Measurements from ENCODE around the gene RNU5D-1.

DNA sequence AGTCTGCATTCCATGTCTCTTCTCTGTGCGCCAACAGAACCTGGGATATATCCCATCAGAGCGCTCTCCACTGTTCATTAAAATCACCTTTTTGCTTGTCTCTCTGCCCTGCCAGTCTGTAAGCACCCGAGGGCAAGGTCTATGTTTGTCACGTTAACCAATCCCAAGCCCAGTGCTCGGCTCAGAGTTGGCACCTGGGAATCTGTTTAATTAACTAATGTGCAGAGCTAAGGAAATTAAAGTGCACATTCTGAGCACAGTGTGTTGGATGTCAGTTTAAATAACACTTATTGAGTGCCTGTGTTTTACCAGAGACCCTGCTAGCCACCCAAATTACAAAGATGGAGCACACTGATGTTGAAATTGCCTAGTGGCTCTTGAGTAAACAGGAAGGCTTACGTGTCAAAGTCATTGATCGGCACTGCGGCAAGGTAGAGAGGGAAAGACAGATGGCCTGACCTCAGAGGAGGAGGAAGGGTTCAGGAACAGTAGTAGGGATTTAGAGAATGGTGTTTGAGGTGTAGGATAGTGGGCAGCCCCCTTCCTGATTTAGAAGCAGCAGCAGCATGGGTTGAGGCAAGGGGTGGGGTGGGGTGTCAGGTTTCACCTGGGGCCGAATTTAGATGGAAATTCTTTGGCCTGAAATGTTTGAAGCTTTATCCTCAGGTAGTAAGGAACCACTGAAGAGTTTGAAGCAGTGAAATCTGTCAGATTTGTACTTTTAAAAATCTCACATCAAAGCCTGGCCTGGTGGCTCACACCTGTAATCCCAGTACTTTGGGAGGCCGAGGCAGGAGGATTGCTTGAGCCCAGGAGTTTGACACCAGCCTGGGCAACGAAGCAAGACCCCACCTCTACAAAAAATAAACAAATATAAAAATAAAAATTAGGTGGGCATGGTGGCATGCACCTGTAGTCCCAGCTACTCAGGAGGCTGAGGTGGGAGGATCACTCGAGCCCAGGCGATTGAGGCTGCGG lies 48.8 kb downstream of the RNU5D-1 start:
- TF ChIP-seq POLR2A (IDR thresholded peaks at IDR 0.05) (no peak), CTCF (IDR thresholded peaks at IDR 0.05 in 8 of 11, conservative IDR thresholded peaks at IDR 0.05 in 3 of 11) (no peak), POLR2AphosphoS5 (IDR thresholded peaks at IDR 0.05) (no peak)

Measured in spleen (tissue), 7 donors.